Neural cell (in vitro differentiated cells): ENCODE results near the gene AGPAT2. TPM values are rescaled to one million over a fixed set of nuclear protein-coding genes. Genes with fewer than 3 reads are reported as not detected.
"Not testable (repeated sequence)": the region's sequence is repeated elsewhere in the genome, so short reads cannot be mapped to it uniquely, and the experiment has no call there.

Source experiments
- H2AFZ ChIP-seq: fragments of 200-600, 300-800 bp; sonication (generic), shearing (Covaris generic); 2 replicates; pipeline ENCODE4 v1.6.0; 2014; ENCODE audit warnings: low read depth, mild to moderate bottlenecking, antibody characterized with exemption, low read length, moderate library complexity
- H3F3A ChIP-seq: fragments of 200-600 bp; shearing (Covaris generic); 2 replicates; pipeline ENCODE4 v1.6.1; 2016; ENCODE audit warnings: mild to moderate bottlenecking, moderate library complexity, mixed read lengths, antibody characterized with exemption, low read length; ENCODE audit not compliant: insufficient read depth, poor library complexity, severe bottlenecking
- H3K27ac ChIP-seq: fragments of 200-600, 300-800 bp; sonication (generic), shearing (Covaris generic); 2 replicates; pipeline ENCODE4 v1.5.1; 2014; ENCODE audit warnings: mild to moderate bottlenecking, low read length, moderate library complexity
- H3K27me3 ChIP-seq: fragments of 300-800, 200-600 bp; sonication (generic), shearing (Covaris generic); 2 replicates; pipeline ENCODE4 v1.6.0; 2014; ENCODE audit warnings: mild to moderate bottlenecking, low read depth, low read length, moderate library complexity; ENCODE audit not compliant: insufficient read depth
- H3K36me3 ChIP-seq: fragments of 300-800, 200-600 bp; sonication (generic), shearing (Covaris generic); 2 replicates; pipeline ENCODE4 v1.5.1; 2014; ENCODE audit warnings: mild to moderate bottlenecking, antibody characterized with exemption, low read length, moderate library complexity; ENCODE audit not compliant: insufficient read depth
- H3K4me2 ChIP-seq: fragments of 300-800, 200-600 bp; sonication (generic), shearing (Covaris generic); 2 replicates; pipeline ENCODE4 v1.6.0; 2014; ENCODE audit warnings: mild to moderate bottlenecking, low read length
- H3K4me3 ChIP-seq: fragments of 300-800, 200-600 bp; sonication (generic), shearing (Covaris generic); 2 replicates; pipeline ENCODE4 v1.5.1; 2014; ENCODE audit warnings: mild to moderate bottlenecking, low read length, moderate library complexity
- H3K79me2 ChIP-seq: fragments of 200-600 bp; shearing (Covaris generic); replicated peaks from 2 replicates; pipeline ENCODE4 v1.6.0; 2014; ENCODE audit warnings: mild to moderate bottlenecking, low read length, moderate library complexity; ENCODE audit not compliant: insufficient read depth
- H3K9ac ChIP-seq: fragments of 300-800, 200-600 bp; sonication (generic), shearing (Covaris generic); 2 replicates; pipeline ENCODE4 v1.6.1; 2016; ENCODE audit warnings: mild to moderate bottlenecking, low read length, mixed read lengths
- H3K9me2 ChIP-seq: fragments of 200-600 bp; shearing (Covaris generic); 2 replicates; pipeline ENCODE4 v1.6.1; 2016; ENCODE audit warnings: mild to moderate bottlenecking, low read length, mixed read lengths; ENCODE audit not compliant: insufficient read depth
- H3K9me3 ChIP-seq: fragments of 200-600, 300-800 bp; sonication (generic), shearing (Covaris generic); 2 replicates; pipeline ENCODE4 v1.6.1; 2016; ENCODE audit warnings: mild to moderate bottlenecking, mixed run types, low read length, moderate library complexity, mixed read lengths
- H4K20me1 ChIP-seq: fragments of 200-600 bp; shearing (Covaris generic); 2 replicates; pipeline ENCODE4 v1.6.1; 2016; ENCODE audit warnings: mild to moderate bottlenecking, mixed run types; ENCODE audit not compliant: insufficient read depth
- EP300 ChIP-seq: fragments of 450-650 bp; conservative IDR thresholded peaks from 2 replicates; pipeline ENCODE4 v1.6.1; 2014; ENCODE audit warnings: antibody characterized with exemption, mild to moderate bottlenecking, moderate library complexity; ENCODE audit not compliant: poor library complexity, severe bottlenecking
- EZH2 ChIP-seq: fragments of 200-600, 300-800 bp; shearing (Covaris generic), sonication (generic); IDR thresholded peaks from 2 replicates; pipeline ENCODE4 v1.6.1; 2014; ENCODE audit warnings: antibody characterized with exemption, low read length, borderline replicate concordance, mild to moderate bottlenecking; ENCODE audit not compliant: insufficient read depth, poor library complexity, severe bottlenecking
- MXI1 ChIP-seq: fragments of 450-650 bp; conservative IDR thresholded peaks from 2 replicates; pipeline ENCODE4 v1.6.1; 2014; ENCODE audit warnings: antibody characterized with exemption, mild to moderate bottlenecking; ENCODE audit not compliant: poor library complexity, severe bottlenecking
- POLR2AphosphoS5 ChIP-seq: IDR thresholded peaks from 2 replicates; pipeline ENCODE4 v1.6.1; 2012
- RAD21 ChIP-seq: fragments of 450-650 bp; conservative IDR thresholded peaks from 2 replicates; pipeline ENCODE4 v1.6.1; 2014; ENCODE audit warnings: antibody characterized with exemption, mild to moderate bottlenecking, moderate library complexity
- SMC3 ChIP-seq: fragments of 450-650 bp; conservative IDR thresholded peaks from 2 replicates; pipeline ENCODE4 v1.6.1; 2014; ENCODE audit warnings: antibody characterized with exemption, mild to moderate bottlenecking, moderate library complexity; ENCODE audit not compliant: poor library complexity
- TAF1 ChIP-seq: IDR thresholded peaks from 2 replicates; pipeline ENCODE4 v1.6.1; 2012; ENCODE audit warnings: low read depth
- polyA plus RNA-seq: library from polyadenylated mRNA; depleted of rRNA; stranded (reverse); fragments of >200 nt; gene quantifications from 2 replicates; pipeline ENCODE4 v1.2.3, GENCODE V29; 2014
- TF ChIP-seq, protein P1 (sequence below): fragments of 450-650 bp; IDR thresholded peaks from 2 replicates; pipeline ENCODE4 v1.5.1; 2014; ENCODE audit warnings: antibody characterized with exemption, mild to moderate bottlenecking, moderate library complexity; ENCODE audit not compliant: poor library complexity, severe bottlenecking
- TF ChIP-seq, protein P2 (sequence below): IDR thresholded peaks from 2 replicates; pipeline ENCODE4 v1.6.1; 2012; ENCODE audit warnings: borderline replicate concordance

AGPAT2 gene
- polyA plus RNA-seq, 1 donor from 2014 or later, result 1.3 TPM

DNA sequence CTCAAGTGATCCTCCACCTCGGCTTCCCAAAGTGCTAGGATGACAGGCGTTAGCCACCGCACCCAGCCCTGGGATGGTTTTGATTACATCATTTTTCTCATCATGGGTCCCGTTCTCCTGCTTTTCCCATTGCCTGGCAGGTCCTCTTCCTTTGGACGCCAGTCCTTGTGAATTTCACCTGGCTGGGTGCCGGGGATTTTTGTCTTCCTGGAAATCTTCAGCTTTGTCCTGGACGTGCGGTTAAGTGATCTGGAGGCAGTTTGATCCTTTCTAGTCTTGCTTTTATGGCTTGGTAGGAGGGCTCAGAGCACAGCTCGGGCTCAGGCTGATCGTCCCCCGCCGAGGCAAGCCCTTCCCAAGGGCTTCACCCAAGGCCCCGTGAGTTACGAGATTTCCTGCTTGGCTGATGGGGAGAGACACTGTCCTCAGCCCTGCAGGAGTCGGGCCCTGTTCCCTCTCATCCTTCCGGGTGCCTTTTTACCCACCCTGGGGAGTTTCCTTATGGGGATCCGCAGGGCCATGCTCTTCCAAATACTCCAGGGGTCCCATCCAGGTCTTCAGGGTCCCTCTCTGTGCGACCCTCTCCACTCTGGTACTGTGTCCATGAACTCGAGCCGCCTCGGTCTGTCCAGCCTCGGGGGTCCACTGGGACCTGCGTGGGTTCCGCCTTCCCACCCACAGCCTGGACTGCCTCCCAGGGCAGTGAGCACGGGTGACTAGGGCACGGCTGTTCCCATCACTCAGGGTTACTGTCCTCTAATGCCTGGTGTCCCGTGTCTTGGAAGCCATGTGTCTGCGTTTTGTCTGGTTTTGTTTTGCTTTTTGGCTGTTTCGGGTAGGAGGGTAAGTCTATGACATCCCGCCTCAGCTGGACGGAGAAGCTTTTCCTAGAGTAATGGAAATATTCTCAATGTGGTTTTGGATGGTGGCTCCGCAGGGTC, 46.8 kb downstream of the AGPAT2 start:
- Histone ChIP-seq H3K4me2 (no peak overlapping the region), H3F3A (no peaks in the 10 kb centered on the region), H4K20me1 (no peaks in the 10 kb centered on the region), H3K36me3 (no peaks in the 10 kb centered on the region), H3K27ac (no peak overlapping the region), H3K4me3 (no peak overlapping the region), H3K9me3 (no peaks in the 10 kb centered on the region), H3K27me3 (no peaks in the 10 kb centered on the region), H3K9me2 (no peaks in the 10 kb centered on the region), H3K9ac (no peak overlapping the region), H3K79me2 (no peaks in the 10 kb centered on the region), H2AFZ (no peak overlapping the region)
- TF ChIP-seq POLR2AphosphoS5 (no peak), EZH2 (no peak), RAD21 (no peak), EP300 (no peak), SMC3 (no peak), MXI1 (no peak), TAF1 (no peak)
- TF ChIP-seq, protein P1, sequence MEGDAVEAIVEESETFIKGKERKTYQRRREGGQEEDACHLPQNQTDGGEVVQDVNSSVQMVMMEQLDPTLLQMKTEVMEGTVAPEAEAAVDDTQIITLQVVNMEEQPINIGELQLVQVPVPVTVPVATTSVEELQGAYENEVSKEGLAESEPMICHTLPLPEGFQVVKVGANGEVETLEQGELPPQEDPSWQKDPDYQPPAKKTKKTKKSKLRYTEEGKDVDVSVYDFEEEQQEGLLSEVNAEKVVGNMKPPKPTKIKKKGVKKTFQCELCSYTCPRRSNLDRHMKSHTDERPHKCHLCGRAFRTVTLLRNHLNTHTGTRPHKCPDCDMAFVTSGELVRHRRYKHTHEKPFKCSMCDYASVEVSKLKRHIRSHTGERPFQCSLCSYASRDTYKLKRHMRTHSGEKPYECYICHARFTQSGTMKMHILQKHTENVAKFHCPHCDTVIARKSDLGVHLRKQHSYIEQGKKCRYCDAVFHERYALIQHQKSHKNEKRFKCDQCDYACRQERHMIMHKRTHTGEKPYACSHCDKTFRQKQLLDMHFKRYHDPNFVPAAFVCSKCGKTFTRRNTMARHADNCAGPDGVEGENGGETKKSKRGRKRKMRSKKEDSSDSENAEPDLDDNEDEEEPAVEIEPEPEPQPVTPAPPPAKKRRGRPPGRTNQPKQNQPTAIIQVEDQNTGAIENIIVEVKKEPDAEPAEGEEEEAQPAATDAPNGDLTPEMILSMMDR, result no peak
- TF ChIP-seq, protein P2, sequence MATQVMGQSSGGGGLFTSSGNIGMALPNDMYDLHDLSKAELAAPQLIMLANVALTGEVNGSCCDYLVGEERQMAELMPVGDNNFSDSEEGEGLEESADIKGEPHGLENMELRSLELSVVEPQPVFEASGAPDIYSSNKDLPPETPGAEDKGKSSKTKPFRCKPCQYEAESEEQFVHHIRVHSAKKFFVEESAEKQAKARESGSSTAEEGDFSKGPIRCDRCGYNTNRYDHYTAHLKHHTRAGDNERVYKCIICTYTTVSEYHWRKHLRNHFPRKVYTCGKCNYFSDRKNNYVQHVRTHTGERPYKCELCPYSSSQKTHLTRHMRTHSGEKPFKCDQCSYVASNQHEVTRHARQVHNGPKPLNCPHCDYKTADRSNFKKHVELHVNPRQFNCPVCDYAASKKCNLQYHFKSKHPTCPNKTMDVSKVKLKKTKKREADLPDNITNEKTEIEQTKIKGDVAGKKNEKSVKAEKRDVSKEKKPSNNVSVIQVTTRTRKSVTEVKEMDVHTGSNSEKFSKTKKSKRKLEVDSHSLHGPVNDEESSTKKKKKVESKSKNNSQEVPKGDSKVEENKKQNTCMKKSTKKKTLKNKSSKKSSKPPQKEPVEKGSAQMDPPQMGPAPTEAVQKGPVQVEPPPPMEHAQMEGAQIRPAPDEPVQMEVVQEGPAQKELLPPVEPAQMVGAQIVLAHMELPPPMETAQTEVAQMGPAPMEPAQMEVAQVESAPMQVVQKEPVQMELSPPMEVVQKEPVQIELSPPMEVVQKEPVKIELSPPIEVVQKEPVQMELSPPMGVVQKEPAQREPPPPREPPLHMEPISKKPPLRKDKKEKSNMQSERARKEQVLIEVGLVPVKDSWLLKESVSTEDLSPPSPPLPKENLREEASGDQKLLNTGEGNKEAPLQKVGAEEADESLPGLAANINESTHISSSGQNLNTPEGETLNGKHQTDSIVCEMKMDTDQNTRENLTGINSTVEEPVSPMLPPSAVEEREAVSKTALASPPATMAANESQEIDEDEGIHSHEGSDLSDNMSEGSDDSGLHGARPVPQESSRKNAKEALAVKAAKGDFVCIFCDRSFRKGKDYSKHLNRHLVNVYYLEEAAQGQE, result no peak

DNA sequence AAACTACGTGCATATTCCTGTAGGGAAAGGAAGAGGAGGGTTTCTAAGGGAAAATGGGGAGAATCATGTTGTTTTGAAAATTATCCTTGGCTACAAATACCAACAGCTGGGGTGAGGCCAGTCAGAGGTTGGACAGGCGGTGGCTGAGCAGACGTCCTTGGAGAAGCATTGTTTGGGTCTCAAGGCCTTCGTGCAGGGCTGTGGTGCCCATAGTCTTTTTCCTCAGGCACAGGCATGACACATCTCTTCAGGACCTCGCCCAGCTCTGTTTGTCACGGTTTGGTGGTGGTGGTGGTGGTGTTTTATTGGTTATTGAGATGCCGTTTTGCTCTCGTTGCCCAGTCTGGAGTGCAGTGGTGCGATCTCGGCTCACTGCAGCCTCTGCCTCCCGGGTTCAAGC, 52.4 kb downstream of the AGPAT2 start:
- no peak overlapping the region for H3K27ac ChIP-seq
- no peaks in the 10 kb centered on the region for H3K9me3 ChIP-seq
- no peaks in the 10 kb centered on the region for H3K27me3 ChIP-seq
- H3K79me2 ChIP-seq, result no peaks in the 10 kb centered on the region
- no peak for TF ChIP-seq EP300
- no peaks in the 10 kb centered on the region for H3K9me2 ChIP-seq
- H3K9ac ChIP-seq, result no peak overlapping the region
- H3K4me3 ChIP-seq, result no peak overlapping the region
- no peaks in the 10 kb centered on the region for H3F3A ChIP-seq
- no peak overlapping the region for H2AFZ ChIP-seq
- no peaks in the 10 kb centered on the region for H4K20me1 ChIP-seq
- no peaks in the 10 kb centered on the region for H3K36me3 ChIP-seq
- no peak overlapping the region for H3K4me2 ChIP-seq

DNA sequence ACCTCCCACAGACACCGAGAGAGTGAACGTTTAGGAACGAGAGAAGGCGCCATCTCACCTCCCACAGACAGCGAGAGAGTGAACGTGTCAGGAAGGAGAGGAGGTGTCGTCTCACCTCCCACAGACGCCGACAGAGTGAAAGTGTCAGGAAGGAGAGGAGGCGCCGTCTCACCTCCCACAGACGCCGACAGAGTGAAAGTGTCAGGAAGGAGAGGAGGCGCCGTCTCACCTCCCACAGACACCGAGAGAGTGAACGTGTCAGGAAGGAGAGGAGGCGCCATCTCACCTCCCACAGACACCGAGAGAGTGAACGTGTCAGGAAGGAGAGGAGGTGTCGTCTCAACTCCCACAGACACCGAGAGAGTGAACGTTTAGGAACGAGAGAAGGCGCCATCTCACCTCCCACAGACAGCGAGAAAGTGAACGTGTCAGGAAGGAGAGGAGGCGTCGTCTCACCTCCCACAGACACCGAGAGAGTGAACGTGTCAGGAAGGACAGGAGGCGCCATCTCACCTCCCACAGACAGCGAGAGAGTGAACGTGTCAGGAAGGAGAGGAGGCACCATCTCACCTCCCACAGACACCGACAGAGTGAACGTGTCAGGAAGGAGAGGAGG, 54.7 kb downstream of the AGPAT2 start:
- not testable (repeated sequence) for H3K9me2 ChIP-seq, H3K79me2 ChIP-seq, H3K9ac ChIP-seq, H2AFZ ChIP-seq, H3F3A ChIP-seq, H3K4me2 ChIP-seq, H3K9me3 ChIP-seq, H3K27me3 ChIP-seq, H3K36me3 ChIP-seq, H4K20me1 ChIP-seq, H3K27ac ChIP-seq, H3K4me3 ChIP-seq

DNA sequence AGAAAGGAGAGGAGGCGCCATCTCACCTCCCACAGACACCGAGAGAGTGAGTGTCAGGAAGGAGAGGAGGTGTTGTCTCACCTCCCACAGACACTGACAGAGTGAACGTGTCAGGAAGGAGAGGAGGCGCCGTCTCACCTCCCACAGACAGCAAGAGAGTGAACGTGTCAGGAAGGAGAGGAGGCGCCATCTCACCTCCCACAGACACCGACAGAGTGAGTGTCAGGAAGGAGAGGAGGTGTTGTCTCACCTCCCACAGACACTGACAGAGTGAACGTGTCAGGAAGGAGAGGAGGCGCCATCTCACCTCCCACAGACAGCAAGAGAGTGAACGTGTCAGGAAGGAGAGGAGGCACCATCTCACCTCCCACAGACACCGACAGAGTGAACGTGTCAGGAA, 55.2 kb downstream of the AGPAT2 start:
- H3K9me3 ChIP-seq, H3F3A ChIP-seq, H2AFZ ChIP-seq, H3K9me2 ChIP-seq, H3K36me3 ChIP-seq, H4K20me1 ChIP-seq, H3K4me3 ChIP-seq, H3K9ac ChIP-seq, H3K27ac ChIP-seq, H3K27me3 ChIP-seq, H3K79me2 ChIP-seq, H3K4me2 ChIP-seq: not testable (repeated sequence)
